HG03095 (cell line): ENCODE measurements around the gene KDM4C.
"Not testable (repeated sequence)": the region's sequence is repeated elsewhere in the genome, so short reads cannot be mapped to it uniquely, and the experiment has no call there.

ENCODE experiments used
- ATAC-seq: cut with Tn5 transposase; IDR thresholded peaks from one replicate; pipeline ENCODE4 v1.9.1; 2021; ENCODE audit warnings: moderate library complexity; ENCODE audit not compliant: unreplicated experiment

Gene KDM4C

DNA sequence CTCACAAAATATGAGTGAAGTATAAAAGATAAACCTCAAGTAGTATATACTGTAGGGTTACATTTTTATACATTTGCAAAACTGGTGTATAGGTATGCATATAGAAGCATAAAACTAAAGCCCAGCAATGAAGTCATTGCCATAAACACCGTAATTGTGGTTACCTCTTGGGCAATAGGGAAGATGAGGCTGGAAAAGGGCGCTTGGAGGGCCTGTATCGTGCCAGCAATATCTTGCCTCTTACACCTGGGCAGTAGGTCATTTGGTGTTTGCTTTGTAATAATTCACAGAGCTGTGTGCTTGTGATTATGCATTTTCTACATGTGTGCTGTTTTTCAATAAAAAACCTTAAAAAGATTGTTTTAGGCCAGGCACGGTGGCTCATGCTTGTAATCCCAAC is 45.2 kb downstream of the KDM4C start:
- ATAC-seq: no peak

- ATAC-seq: no peak
These were observed 47.8 kb downstream of the KDM4C start for GRCh38 chr9:6805532-6805931.

- ATAC-seq: not testable (repeated sequence)
These were observed 48.5 kb downstream of the KDM4C start for GRCh38 chr9:6806318-6806717.

- ATAC-seq: not testable (repeated sequence)
These were observed 49.9 kb downstream of the KDM4C start for GRCh38 chr9:6807669-6808068.

DNA sequence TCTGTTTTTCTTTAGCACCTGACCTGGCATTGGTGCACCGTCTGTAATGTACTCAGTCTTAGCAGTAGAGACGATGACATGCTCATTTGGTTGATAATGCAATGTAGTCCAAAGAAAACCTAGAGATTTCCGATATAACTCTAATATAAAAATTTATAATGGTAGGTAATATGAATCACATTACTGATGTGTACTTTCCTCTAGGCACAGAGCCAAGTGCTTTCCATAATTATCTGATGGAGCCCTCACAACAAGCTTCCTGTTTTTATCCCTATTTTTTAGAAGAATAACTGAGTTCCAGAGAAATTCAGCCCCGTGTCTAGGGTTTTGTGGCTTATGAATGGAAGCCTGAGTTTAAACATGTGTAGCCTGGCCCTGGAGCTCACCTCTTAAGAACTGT is 53.7 kb downstream of the KDM4C start:
- ATAC-seq: no peak

DNA sequence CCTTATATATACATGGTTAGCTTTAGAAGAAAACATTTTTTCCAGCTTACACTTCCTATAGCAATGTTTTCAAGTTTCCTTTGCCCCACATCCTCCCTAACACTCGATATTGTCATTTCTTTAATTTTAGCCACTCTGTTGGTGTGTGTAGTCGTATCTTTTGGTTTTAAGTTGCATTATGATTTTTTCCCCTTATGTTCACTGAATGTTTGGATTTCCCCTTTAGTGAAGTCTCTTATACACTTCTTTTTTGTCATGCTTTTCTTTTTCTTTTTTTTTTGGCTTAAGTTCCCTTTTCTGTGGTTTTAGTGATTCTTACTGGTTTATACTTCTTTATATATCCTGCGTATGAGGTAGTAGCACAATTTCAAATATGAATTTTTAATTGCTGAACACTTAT is 58.8 kb downstream of the KDM4C start:
- ATAC-seq: no peak

DNA sequence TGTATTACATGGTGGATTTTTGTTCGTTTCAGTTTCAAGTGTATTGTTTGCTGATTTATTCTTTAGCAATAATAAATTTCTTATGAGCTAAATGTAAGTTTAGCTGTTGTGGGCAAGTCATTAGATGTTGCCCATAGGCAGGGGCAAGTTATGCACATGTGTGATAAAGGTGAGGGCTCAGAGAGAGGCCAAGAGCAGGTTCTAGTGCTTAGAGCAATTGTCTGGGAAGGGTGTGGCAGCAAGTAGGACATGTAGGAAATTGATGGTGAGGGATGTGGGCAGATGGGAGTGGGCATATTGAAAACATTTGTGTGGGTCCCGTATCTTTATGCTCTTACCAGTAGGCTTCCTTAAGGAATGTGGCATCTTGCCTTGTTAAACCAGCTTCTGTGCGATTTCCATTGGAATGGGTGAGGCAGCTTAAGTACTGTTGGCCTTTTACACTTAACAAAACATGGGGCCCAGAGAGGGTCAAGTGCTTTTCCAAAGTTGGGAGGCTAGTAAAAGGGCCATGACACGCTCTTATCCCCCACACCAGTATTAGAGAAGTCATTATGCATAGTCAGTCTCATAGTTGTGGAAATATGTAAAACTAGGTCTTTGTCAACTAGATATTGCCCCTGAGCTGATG is 60.6 kb downstream of the KDM4C start:
- no peak for ATAC-seq

- ATAC-seq: no peak
These were observed 61.3 kb downstream of the KDM4C start for GRCh38 chr9:6819112-6819511.

GRCh38 chr9:6819529-6819928 is 61.8 kb downstream of the KDM4C start:
- no peak for ATAC-seq

GRCh38 chr9:6822696-6823095 is 64.9 kb downstream of the KDM4C start:
- ATAC-seq: no peak

DNA sequence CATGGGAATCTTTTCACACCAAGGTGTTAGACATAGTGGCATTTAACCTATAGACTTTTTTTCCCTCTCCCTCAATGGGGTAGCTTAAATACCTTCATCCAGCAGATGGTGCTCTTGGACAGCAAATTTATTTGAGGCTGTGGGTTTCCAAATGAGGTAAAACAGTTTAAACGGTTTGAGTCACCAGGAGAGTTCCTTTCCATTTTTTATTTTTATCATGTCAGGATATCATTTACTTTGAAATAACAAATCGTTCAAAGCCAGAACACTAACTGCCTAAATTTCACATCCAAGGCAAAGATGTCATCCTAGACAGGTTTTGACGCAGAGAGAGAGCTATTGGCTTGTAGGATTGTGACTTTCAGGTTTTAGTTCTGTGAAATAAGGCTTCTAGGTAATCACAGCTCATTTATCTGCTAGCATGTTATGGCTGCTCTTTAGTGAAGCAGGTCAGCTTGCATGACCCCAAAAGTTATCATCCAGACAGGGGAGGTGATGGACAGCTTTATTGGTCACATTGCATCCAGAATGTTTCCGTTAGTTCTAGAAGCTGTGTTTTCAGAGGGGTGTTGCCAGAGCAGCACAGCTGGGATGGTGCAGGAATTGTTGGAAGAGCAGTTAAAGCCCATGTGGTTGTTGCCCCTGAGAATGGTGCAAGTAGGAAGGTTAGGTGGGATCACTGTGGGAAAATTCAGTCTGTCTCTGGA is 69.8 kb downstream of the KDM4C start:
- no peak for ATAC-seq

DNA sequence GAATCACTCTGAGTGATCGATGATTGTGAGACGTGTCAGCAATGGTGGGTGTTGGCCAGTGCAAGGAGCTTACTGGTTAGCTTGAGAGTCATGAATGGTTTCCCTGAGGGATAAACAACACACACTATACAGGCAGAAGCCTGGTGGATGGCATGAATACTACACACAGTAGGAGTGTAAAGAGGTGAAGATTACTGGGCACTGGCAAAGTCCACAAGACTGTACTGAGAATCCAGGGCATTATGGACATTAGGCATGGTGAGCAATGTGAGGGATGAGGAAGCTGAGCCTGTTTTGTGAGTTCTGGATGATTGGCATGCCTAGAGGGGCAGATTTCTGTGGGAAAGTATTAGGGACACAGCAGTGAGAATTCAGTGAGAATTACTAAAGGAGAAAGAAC is 71.3 kb downstream of the KDM4C start:
- no peak for ATAC-seq

DNA sequence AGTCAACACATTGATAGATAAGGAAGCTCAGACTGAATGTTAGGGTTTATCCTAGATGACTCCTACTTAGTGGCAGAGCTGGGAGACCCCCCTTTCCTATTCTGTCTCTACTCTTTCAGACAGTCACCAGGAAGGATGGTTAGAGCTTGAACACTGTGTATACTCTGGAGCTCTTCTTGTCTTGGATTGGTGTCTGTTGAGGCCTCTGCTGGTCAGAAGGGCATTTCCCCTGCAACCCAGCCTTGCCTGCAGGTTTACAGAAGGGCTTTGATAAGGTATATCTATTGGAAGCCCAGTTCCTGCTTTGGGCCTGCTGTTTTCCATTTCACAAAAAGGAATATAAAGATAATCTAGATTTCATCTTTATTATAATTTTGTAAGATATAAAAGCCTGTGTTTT is 71.8 kb downstream of the KDM4C start:
- no peak for ATAC-seq

GRCh38 chr9:6833518-6834192 is 75.9 kb downstream of the KDM4C start:
- ATAC-seq: no peak

- no peak for ATAC-seq
These were observed 76.5 kb downstream of the KDM4C start for GRCh38 chr9:6834306-6834705.

- ATAC-seq: no peak
These were observed 80.4 kb downstream of the KDM4C start for GRCh38 chr9:6838158-6838557.

- no peak for ATAC-seq
These were observed 84.8 kb downstream of the KDM4C start for GRCh38 chr9:6842584-6842947.

- no peak for ATAC-seq
These were observed 86.0 kb downstream of the KDM4C start for GRCh38 chr9:6843742-6844141.

DNA sequence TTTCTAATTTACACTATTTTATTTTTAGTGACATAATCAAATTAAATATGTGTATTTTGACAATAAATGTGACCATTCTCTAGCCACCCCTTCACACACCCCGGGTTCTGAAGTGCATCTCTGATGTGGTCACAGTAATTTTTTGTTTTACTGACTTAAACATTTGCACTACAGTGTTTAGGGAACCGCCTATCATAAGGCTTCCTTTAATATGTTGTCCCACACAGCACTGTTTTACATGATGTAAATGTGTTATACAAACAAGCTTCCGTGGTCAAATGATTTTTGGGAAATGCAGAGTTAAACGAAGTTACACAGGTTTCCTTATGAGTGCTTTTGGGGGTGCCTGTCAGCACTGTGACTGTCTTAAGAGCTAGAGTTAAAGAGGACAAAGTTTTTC is 86.5 kb downstream of the KDM4C start:
- ATAC-seq: no peak

DNA sequence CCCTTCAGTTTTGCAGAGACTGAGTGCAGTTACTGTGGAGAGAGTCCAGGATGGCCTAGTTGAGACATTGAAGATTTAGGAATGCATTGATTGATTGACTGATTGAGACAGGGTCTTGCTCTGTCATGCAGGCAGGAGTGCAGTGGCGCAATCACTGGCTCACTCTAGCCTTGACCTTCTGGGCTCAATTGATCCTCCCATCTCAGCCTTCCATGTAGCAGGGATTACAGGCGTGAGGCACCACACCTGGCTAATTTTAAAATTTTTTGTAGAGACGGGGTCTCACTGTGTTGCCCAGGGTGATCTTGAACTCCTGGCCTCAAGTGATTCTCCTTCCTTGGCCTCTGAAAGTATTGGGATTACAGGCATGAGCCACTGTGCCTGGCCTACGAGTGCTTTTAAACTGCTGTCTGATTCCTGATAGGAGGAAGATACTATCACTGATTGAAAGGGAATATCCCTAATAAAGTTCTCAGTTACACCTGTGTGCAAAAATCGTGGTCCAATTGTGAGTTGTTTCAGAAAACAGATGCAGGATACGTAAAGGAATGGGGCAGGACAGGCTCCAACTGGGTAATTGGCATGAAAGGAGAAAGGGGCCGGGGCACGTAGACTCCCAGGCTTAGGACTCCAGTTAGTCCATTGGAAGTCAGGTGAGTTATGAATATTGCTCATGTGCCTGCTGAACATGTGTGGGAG is 87.5 kb downstream of the KDM4C start:
- ATAC-seq: no peak

GRCh38 chr9:6845880-6846279 is 88.1 kb downstream of the KDM4C start:
- ATAC-seq: no peak
